Measurements from ENCODE around the gene SUGCT.
"Not testable (repeated sequence)": the region's sequence is repeated elsewhere in the genome, so short reads cannot be mapped to it uniquely, and the experiment has no call there.

Gene SUGCT

GRCh38 chr7:40134428-40135316, at the start of gene SUGCT, which contains the start of gene MPLKIP:
TSS of gene SUGCT (plus strand) at chr7:40135005.
TSS of gene MPLKIP (minus strand) at chr7:40134622. CDS start at chr7:40134567, 55 bp downstream.
- DNase-seq, result peak; percentile 79

GRCh38 chr7:40092182-40092581, 42.6 kb upstream of the SUGCT start:
- DNase-seq, result no peak

- DNase-seq, result no peak
Observed at GRCh38 chr7:40093631-40094350, 41.0 kb upstream of the SUGCT start.

- DNase-seq, result no peak
Observed at GRCh38 chr7:40095230-40095629, 39.6 kb upstream of the SUGCT start.

- no peak for DNase-seq
Observed at GRCh38 chr7:40095695-40096327, 39.0 kb upstream of the SUGCT start.

GRCh38 chr7:40097728-40098127, 37.1 kb upstream of the SUGCT start:
- DNase-seq, result no peak

GRCh38 chr7:40098810-40099209, 36.0 kb upstream of the SUGCT start:
- DNase-seq, result no peak

- no peak for DNase-seq
Observed at GRCh38 chr7:40099837-40100236, 35.0 kb upstream of the SUGCT start.

GRCh38 chr7:40101201-40101600, 33.6 kb upstream of the SUGCT start:
- DNase-seq, result no peak

GRCh38 chr7:40102897-40103296, 31.9 kb upstream of the SUGCT start:
- no peak for DNase-seq

GRCh38 chr7:40105879-40106473, 28.8 kb upstream of the SUGCT start:
- DNase-seq, result no peak

- DNase-seq, result no peak
Observed at GRCh38 chr7:40115936-40116335, 18.9 kb upstream of the SUGCT start.

- DNase-seq, result not testable (repeated sequence)
Observed at GRCh38 chr7:40117199-40117598, 17.6 kb upstream of the SUGCT start.

- not testable (repeated sequence) for DNase-seq
Observed at GRCh38 chr7:40118201-40118600, 16.6 kb upstream of the SUGCT start.

GRCh38 chr7:40120020-40120419, 14.8 kb upstream of the SUGCT start:
- no peak for DNase-seq

- DNase-seq, result not testable (repeated sequence)
Observed at GRCh38 chr7:40122100-40122939, 12.5 kb upstream of the SUGCT start.

GRCh38 chr7:40122940-40123254, 11.9 kb upstream of the SUGCT start:
- DNase-seq, result no peak

GRCh38 chr7:40133561-40134427, 1.0 kb upstream of the SUGCT start:
- no peak for DNase-seq

GRCh38 chr7:40135317-40135610, 459 bp downstream of the SUGCT start:
- DNase-seq, result peak; percentile 10

GRCh38 chr7:40137563-40137962, 2.8 kb downstream of the SUGCT start:
- no peak for DNase-seq

GRCh38 chr7:40138973-40139372, 4.2 kb downstream of the SUGCT start:
- DNase-seq, result no peak

GRCh38 chr7:40139891-40140290, 5.1 kb downstream of the SUGCT start:
- not testable (repeated sequence) for DNase-seq

All from stimulated activated naive CD4-positive, alpha-beta T cell treated with Interleukin-2 at 50 U/mL for 16 hours (primary cell).